Measurements from ENCODE around the gene DCAKD. TPM values are rescaled to one million over a fixed set of nuclear protein-coding genes. Genes with fewer than 3 reads are reported as not detected.

The DCAKD gene
- total RNA-seq, 4 donors from 2014 or later, result 47.7 to 53.2 (median 49.5) TPM

- WGBS, 2 donors, result 68 to 74% methylated on average over 13 of the region's 13 CpGs
- Histone ChIP-seq H3K27me3 (no peaks in the 10 kb centered on the region), H3K27ac (no peak overlapping the region), H3K9me3 (no peaks in the 10 kb centered on the region), H3K36me3 (no peaks in the 10 kb centered on the region), H3K4me3 (no peak overlapping the region), H3K4me1 (peaks cover 0 to 13% (median 0%) of the 10 kb centered on the region in 4 donors)
- no peak for TF ChIP-seq POLR2A (IDR thresholded peaks at IDR 0.05)
- TF ChIP-seq EP300 (IDR thresholded peaks at IDR 0.05), result no peak
- DNase-seq (ENCODE audit: low spot score in 2 of 2), result no peak
Measured at GRCh38 chr17:45009676-45010467, 41.6 kb downstream of the DCAKD start.

- H3K27me3 ChIP-seq, result no peaks in the 10 kb centered on the region
Measured at GRCh38 chr17:45008216-45008615, 43.2 kb downstream of the DCAKD start.

GRCh38 chr17:45006927-45007461, 44.4 kb downstream of the DCAKD start:
- H3K36me3 ChIP-seq, result no peaks in the 10 kb centered on the region
- no peak overlapping the region for H3K27ac ChIP-seq
- no peaks in the 10 kb centered on the region for H3K27me3 ChIP-seq
- no peaks in the 10 kb centered on the region for H3K4me1 ChIP-seq
- TF ChIP-seq EP300 (IDR thresholded peaks at IDR 0.05) (no peak), POLR2A (IDR thresholded peaks at IDR 0.05) (no peak), CTCF (IDR thresholded peaks at IDR 0.05) (no peak)
- 12 to 26% methylated on average over 10 of the region's 10 CpGs for WGBS, 2 donors
- no peak overlapping the region for H3K4me3 ChIP-seq
- H3K9me3 ChIP-seq, result no peaks in the 10 kb centered on the region
- no peak for DNase-seq (ENCODE audit: low spot score in 2 of 2)

More at GRCh38 chr17:45008216-45008615, 43.2 kb downstream of the DCAKD start:
- Histone ChIP-seq H3K36me3 (no peaks in the 10 kb centered on the region), H3K9me3 (no peaks in the 10 kb centered on the region), H3K4me3 (no peak overlapping the region), H3K4me1 (peaks cover 0 to 9% (median 0%) of the 10 kb centered on the region in 4 donors), H3K27ac (no peak overlapping the region)
- WGBS, 2 donors, result 73 to 81% methylated on average over 10 of the region's 10 CpGs
- TF ChIP-seq POLR2A (IDR thresholded peaks at IDR 0.05), result no peak
- TF ChIP-seq EP300 (IDR thresholded peaks at IDR 0.05), result no peak
- TF ChIP-seq CTCF (IDR thresholded peaks at IDR 0.05), result no peak
- no peak for DNase-seq (ENCODE audit: low spot score in 2 of 2)

GRCh38 chr17:45005700-45006099, 45.7 kb downstream of the DCAKD start:
- H3K27ac ChIP-seq, result no peak overlapping the region
- no peaks in the 10 kb centered on the region for H3K27me3 ChIP-seq
- no peak overlapping the region for H3K4me3 ChIP-seq
- DNase-seq (ENCODE audit: low spot score in 2 of 2), result no peak
- 82 to 89% methylated on average over 2 of the region's 2 CpGs for WGBS, 2 donors
- no peak for TF ChIP-seq POLR2A (IDR thresholded peaks at IDR 0.05)
- no peaks in the 10 kb centered on the region for H3K4me1 ChIP-seq
- H3K36me3 ChIP-seq, result no peaks in the 10 kb centered on the region
- H3K9me3 ChIP-seq, result no peaks in the 10 kb centered on the region

GRCh38 chr17:45004388-45004787, 47.0 kb downstream of the DCAKD start:
- no peaks in the 10 kb centered on the region for H3K27me3 ChIP-seq
- peaks cover 0 to 6% (median 0%) of the 10 kb centered on the region in 4 donors for H3K9me3 ChIP-seq
- no peaks in the 10 kb centered on the region for H3K4me1 ChIP-seq
- WGBS, 2 donors, result 75 to 86% methylated on average over 3 of the region's 3 CpGs
- no peak for DNase-seq (ENCODE audit: low spot score in 2 of 2)
- no peaks in the 10 kb centered on the region for H3K36me3 ChIP-seq
- TF ChIP-seq CTCF (IDR thresholded peaks at IDR 0.05), result no peak
- no peak overlapping the region for H3K4me3 ChIP-seq
- H3K27ac ChIP-seq, result no peak overlapping the region

GRCh38 chr17:45003877-45004276, 47.6 kb downstream of the DCAKD start:
- Histone ChIP-seq H3K36me3 (no peaks in the 10 kb centered on the region), H3K4me3 (no peak overlapping the region), H3K4me1 (no peaks in the 10 kb centered on the region), H3K27ac (no peak overlapping the region), H3K27me3 (no peaks in the 10 kb centered on the region), H3K9me3 (peaks cover 0 to 11% (median 0%) of the 10 kb centered on the region in 4 donors)
- 54 to 57% methylated on average over 8 of the region's 8 CpGs for WGBS, 2 donors
- DNase-seq (ENCODE audit: low spot score in 2 of 2), result no peak
- TF ChIP-seq EP300 (IDR thresholded peaks at IDR 0.05), result no peak
- TF ChIP-seq POLR2A (IDR thresholded peaks at IDR 0.05), result no peak
- no peak for TF ChIP-seq CTCF (IDR thresholded peaks at IDR 0.05)
